ENCODE results near the gene GCLC. TPM values are rescaled to one million over a fixed set of nuclear protein-coding genes. Genes with fewer than 3 reads are reported as not detected.

The GCLC gene
- total and polyA plus RNA-seq, 9 of the 15 experiments (the other 6 are each of a cell fraction or from before 2014, with no cell fraction given) = 3.9 to 20.0 (median 9.4) TPM

DNA sequence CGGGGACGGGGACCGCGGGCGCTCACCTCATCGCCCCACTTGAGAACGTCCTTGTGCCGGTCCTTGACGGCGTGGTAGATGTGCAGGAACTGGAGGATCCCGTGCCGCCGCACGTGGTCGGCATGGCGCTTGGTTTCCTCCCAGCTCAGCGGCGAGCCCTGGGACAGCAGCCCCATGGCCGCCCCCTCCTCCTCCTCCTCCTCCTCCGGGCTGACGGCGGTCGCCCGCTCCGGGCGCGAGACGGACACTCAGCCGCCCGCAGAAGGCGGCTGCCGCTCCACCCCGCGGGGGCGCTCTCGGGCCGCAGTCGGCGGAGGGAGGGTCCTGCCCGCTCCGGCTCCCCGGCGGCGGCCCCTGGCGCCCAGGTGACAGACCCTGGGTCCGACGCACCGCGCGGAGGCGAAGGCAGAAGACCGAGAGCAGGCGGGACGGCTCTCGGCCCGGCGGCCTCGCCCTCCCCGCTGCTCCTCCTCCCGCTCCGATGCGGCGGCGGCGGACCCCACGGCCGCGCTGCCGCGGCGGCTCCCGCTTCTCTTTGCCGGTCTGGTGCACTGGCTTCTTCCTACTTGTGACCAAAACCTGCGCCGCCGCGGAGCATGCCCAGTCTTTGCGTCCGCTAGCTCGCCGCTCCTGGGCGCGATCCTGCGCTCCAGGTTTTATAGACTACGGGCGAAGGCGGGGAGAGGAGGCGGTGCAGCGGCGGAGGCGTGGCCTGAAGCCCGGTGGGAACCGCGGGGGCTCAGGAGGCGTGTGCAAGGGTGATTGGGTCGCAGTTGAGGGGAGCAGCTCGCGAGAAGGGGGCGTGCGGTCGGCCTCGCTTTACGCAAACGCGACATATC is at the start of gene GCLC (continued):
- TF ChIP-seq, protein P1, sequence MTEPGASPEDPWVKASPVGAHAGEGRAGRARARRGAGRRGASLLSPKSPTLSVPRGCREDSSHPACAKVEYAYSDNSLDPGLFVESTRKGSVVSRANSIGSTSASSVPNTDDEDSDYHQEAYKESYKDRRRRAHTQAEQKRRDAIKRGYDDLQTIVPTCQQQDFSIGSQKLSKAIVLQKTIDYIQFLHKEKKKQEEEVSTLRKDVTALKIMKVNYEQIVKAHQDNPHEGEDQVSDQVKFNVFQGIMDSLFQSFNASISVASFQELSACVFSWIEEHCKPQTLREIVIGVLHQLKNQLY (CRISPR knock-in tag; conservative IDR thresholded peaks at IDR 0.05) = no peak
- TF ChIP-seq, protein P2, sequence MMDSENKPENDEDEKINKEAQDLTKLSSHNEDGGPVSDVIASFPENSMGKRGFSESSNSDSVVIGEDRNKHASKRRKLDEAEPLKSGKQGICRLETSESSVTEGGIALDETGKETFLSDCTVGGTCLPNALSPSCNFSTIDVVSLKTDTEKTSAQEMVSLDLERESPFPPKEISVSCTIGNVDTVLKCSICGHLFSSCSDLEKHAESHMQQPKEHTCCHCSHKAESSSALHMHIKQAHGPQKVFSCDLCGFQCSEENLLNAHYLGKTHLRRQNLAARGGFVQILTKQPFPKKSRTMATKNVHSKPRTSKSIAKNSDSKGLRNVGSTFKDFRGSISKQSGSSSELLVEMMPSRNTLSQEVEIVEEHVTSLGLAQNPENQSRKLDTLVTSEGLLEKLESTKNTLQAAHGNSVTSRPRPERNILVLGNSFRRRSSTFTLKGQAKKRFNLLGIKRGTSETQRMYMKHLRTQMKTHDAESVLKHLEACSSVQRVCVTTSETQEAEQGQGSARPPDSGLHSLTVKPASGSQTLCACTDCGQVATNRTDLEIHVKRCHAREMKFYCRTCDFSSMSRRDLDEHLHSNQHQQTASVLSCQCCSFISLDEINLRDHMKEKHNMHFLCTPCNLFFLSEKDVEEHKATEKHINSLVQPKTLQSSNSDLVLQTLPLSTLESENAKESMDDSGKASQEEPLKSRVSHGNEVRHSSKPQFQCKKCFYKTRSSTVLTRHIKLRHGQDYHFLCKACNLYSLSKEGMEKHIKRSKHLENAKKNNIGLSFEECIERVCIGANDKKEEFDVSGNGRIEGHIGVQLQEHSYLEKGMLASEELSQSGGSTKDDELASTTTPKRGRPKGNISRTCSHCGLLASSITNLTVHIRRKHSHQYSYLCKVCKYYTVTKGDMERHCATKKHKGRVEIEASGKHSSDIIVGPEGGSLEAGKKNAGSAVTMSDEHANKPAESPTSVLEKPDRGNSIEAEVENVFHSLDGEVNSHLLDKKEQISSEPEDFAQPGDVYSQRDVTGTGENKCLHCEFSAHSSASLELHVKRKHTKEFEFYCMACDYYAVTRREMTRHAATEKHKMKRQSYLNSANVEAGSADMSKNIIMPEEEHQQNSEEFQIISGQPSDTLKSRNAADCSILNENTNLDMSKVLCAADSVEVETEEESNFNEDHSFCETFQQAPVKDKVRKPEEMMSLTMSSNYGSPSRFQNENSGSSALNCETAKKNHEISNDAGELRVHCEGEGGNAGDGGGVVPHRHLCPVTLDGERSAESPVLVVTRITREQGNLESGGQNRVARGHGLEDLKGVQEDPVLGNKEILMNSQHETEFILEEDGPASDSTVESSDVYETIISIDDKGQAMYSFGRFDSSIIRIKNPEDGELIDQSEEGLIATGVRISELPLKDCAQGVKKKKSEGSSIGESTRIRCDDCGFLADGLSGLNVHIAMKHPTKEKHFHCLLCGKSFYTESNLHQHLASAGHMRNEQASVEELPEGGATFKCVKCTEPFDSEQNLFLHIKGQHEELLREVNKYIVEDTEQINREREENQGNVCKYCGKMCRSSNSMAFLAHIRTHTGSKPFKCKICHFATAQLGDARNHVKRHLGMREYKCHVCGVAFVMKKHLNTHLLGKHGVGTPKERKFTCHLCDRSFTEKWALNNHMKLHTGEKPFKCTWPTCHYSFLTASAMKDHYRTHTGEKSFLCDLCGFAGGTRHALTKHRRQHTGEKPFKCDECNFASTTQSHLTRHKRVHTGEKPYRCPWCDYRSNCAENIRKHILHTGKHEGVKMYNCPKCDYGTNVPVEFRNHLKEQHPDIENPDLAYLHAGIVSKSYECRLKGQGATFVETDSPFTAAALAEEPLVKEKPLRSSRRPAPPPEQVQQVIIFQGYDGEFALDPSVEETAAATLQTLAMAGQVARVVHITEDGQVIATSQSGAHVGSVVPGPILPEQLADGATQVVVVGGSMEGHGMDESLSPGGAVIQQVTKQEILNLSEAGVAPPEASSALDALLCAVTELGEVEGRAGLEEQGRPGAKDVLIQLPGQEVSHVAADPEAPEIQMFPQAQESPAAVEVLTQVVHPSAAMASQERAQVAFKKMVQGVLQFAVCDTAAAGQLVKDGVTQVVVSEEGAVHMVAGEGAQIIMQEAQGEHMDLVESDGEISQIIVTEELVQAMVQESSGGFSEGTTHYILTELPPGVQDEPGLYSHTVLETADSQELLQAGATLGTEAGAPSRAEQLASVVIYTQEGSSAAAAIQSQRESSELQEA (IDR thresholded peaks at IDR 0.05; ENCODE audit: low read depth) = no peak
- TF ChIP-seq ZNF316 (IDR thresholded peaks at IDR 0.05) (no peak), ZNF23 (CRISPR knock-in tag; IDR thresholded peaks at IDR 0.05) (no peak), MEF2A (IDR thresholded peaks at IDR 0.05; ENCODE audit: control insufficient read depth, low read depth, low read length) (no peak), SMARCA4 (IDR thresholded peaks at IDR 0.05) (no peak), TAF15 (IDR thresholded peaks at IDR 0.05; ENCODE audit: low read depth, low read length) (no peak), HDAC3 (IDR thresholded peaks at IDR 0.05; ENCODE audit: borderline replicate concordance, partially characterized antibody) (peak; percentile 56)
- TF ChIP-seq, protein P3, sequence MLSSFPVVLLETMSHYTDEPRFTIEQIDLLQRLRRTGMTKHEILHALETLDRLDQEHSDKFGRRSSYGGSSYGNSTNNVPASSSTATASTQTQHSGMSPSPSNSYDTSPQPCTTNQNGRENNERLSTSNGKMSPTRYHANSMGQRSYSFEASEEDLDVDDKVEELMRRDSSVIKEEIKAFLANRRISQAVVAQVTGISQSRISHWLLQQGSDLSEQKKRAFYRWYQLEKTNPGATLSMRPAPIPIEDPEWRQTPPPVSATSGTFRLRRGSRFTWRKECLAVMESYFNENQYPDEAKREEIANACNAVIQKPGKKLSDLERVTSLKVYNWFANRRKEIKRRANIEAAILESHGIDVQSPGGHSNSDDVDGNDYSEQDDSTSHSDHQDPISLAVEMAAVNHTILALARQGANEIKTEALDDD (IDR thresholded peaks at IDR 0.05) = no peak
- TF ChIP-seq, protein P4, sequence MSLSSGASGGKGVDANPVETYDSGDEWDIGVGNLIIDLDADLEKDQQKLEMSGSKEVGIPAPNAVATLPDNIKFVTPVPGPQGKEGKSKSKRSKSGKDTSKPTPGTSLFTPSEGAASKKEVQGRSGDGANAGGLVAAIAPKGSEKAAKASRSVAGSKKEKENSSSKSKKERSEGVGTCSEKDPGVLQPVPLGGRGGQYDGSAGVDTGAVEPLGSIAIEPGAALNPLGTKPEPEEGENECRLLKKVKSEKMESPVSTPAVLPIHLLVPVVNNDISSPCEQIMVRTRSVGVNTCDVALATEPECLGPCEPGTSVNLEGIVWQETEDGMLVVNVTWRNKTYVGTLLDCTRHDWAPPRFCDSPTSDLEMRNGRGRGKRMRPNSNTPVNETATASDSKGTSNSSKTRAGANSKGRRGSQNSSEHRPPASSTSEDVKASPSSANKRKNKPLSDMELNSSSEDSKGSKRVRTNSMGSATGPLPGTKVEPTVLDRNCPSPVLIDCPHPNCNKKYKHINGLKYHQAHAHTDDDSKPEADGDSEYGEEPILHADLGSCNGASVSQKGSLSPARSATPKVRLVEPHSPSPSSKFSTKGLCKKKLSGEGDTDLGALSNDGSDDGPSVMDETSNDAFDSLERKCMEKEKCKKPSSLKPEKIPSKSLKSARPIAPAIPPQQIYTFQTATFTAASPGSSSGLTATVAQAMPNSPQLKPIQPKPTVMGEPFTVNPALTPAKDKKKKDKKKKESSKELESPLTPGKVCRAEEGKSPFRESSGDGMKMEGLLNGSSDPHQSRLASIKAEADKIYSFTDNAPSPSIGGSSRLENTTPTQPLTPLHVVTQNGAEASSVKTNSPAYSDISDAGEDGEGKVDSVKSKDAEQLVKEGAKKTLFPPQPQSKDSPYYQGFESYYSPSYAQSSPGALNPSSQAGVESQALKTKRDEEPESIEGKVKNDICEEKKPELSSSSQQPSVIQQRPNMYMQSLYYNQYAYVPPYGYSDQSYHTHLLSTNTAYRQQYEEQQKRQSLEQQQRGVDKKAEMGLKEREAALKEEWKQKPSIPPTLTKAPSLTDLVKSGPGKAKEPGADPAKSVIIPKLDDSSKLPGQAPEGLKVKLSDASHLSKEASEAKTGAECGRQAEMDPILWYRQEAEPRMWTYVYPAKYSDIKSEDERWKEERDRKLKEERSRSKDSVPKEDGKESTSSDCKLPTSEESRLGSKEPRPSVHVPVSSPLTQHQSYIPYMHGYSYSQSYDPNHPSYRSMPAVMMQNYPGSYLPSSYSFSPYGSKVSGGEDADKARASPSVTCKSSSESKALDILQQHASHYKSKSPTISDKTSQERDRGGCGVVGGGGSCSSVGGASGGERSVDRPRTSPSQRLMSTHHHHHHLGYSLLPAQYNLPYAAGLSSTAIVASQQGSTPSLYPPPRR (CRISPR knock-in tag; IDR thresholded peaks at IDR 0.05; ENCODE audit: borderline replicate concordance) = no peak

Measured in K562 (cell line).